Endothelial cell of umbilical vein (primary cell): Measurements from ENCODE around the gene SLC2A8. TPM values are rescaled to one million over a fixed set of nuclear protein-coding genes. Genes with fewer than 3 reads are reported as not detected.

Source experiments
- BruUV-seq: library from RNA; stranded (reverse); fragments of 400-500 nt; replicated peaks from 2 replicates; lab custom pipeline; 2021; lab: Mats Ljungman, UMichigan
- CTCF ChIA-PET: fragments of 300-600, 350-600 bp; sonication (Branson Sonifier 250); formaldehyde crosslinking; loops from one replicate; lab custom pipeline; 2021; ENCODE audit warnings: antibody characterized with exemption, inconsistent platforms; lab: Charles Lee
- POLR2A ChIA-PET: fragments of 300-600, 350-600 bp; sonication (Branson Sonifier 250); formaldehyde crosslinking; loops from one replicate; lab custom pipeline; 2021; ENCODE audit warnings: antibody characterized with exemption, inconsistent platforms; lab: Charles Lee
- DNase-seq: peaks from one replicate; pipeline ENCODE4 v3.0.0-alpha.2; 2011; ENCODE audit warnings: low read depth, low spot score
- FAIRE-seq: peaks from 2 replicates; lab custom pipeline; 2011; peaks lifted over from hg19 to GRCh38; lab: Jason Lieb, UNC
- H2AFZ ChIP-seq: 2 replicates; pipeline ENCODE4 v1.6.0; 2012; ENCODE audit warnings: low read depth, low read length, control low read depth, inconsistent platforms
- H3K27ac ChIP-seq: 2 replicates; pipeline ENCODE4 v1.5.1; 2011; ENCODE audit warnings: low read depth, mild to moderate bottlenecking, control low read depth, low read length, moderate library complexity; ENCODE audit not compliant: insufficient read depth
- H3K27me3 ChIP-seq, 2 experiments: 2 replicates each; pipeline versions ENCODE4 v1.6.0 to v1.6.1; 2011; ENCODE audit warnings: low read length in 2 of 2, mixed read lengths in 1 of 2; ENCODE audit not compliant: control insufficient read depth in 2 of 2, insufficient read depth in 2 of 2
- H3K36me3 ChIP-seq, 2 experiments: 2 replicates in 1 of 2; 3 replicates in 1 of 2; pipeline ENCODE4 v1.5.1; 2011; ENCODE audit warnings: low read length in 2 of 2, mild to moderate bottlenecking in 1 of 2, moderate library complexity in 1 of 2; ENCODE audit not compliant: control insufficient read depth in 2 of 2, insufficient read depth in 2 of 2; ENCODE audit errors: extremely low read depth in 1 of 2
- H3K4me1 ChIP-seq: 3 replicates; pipeline ENCODE4 v1.5.1; 2011; ENCODE audit warnings: mild to moderate bottlenecking, low read length; ENCODE audit not compliant: control insufficient read depth, insufficient read depth; ENCODE audit errors: extremely low read depth
- H3K4me2 ChIP-seq: 2 replicates; pipeline ENCODE4 v1.6.1; 2011; ENCODE audit warnings: low read length, control low read depth, mixed read lengths; ENCODE audit not compliant: insufficient read depth
- H3K4me3 ChIP-seq, 3 experiments: fragments of 200-600 bp in 1 of 3; sonication (generic), shearing (Covaris generic) in 1 of 3; replicated peaks in 1 of 3; 2 replicates each; pipeline ENCODE4 v1.5.1; 2011 to 2016; ENCODE audit warnings: control low read depth in 3 of 3, low read length in 3 of 3, mild to moderate bottlenecking in 2 of 3, inconsistent platforms in 1 of 3, low read depth in 1 of 3, moderate library complexity in 1 of 3; ENCODE audit not compliant: insufficient read depth in 1 of 3
- H3K79me2 ChIP-seq: 2 replicates; pipeline ENCODE4 v1.6.0; 2012; ENCODE audit warnings: low read length, inconsistent platforms; ENCODE audit not compliant: control insufficient read depth, insufficient read depth
- H3K9ac ChIP-seq: replicated peaks from 2 replicates; pipeline ENCODE3; 2011; ENCODE audit warnings: low read length, control low read depth; ENCODE audit not compliant: insufficient read depth; ENCODE audit errors: extremely low read depth
- H3K9me1 ChIP-seq: replicated peaks from 3 replicates; pipeline ENCODE4 v1.6.0; 2011; ENCODE audit warnings: mild to moderate bottlenecking, low read length; ENCODE audit not compliant: control insufficient read depth, insufficient read depth; ENCODE audit errors: extremely low read depth
- H3K9me3 ChIP-seq: replicated peaks from 2 replicates; pipeline ENCODE4 v1.5.1; 2012; ENCODE audit warnings: low read length, inconsistent platforms; ENCODE audit not compliant: control insufficient read depth, insufficient read depth
- H4K20me1 ChIP-seq: replicated peaks from 2 replicates; pipeline ENCODE3; 2011; ENCODE audit warnings: mild to moderate bottlenecking, low read length; ENCODE audit not compliant: control insufficient read depth, insufficient read depth; ENCODE audit errors: extremely low read depth
- EZH2 ChIP-seq: IDR thresholded peaks from 2 replicates; pipeline ENCODE4 v1.6.1; 2012; ENCODE audit warnings: borderline replicate concordance, low read depth, mild to moderate bottlenecking, moderate library complexity, low read length, inconsistent platforms; ENCODE audit not compliant: severe bottlenecking
- FOS ChIP-seq: IDR thresholded peaks from 2 replicates; pipeline ENCODE4 v1.6.1; 2011; ENCODE audit warnings: mild to moderate bottlenecking, low read length, moderate library complexity, borderline replicate concordance; ENCODE audit not compliant: insufficient read depth
- GATA2 ChIP-seq: IDR thresholded peaks from 2 replicates; pipeline ENCODE4 v1.7.0; 2011; ENCODE audit warnings: low read depth, mild to moderate bottlenecking, moderate library complexity, mixed read lengths, low read length; ENCODE audit not compliant: insufficient read length, insufficient read depth
- JUN ChIP-seq: IDR thresholded peaks from 2 replicates; pipeline ENCODE4 v1.6.1; 2011; ENCODE audit warnings: borderline replicate concordance, low read depth; ENCODE audit not compliant: insufficient read length, insufficient read depth
- POLR2AphosphoS5 ChIP-seq: IDR thresholded peaks from 2 replicates; pipeline ENCODE4 v1.6.1; 2012; ENCODE audit warnings: low read depth, mild to moderate bottlenecking, control low read depth, low read length, moderate library complexity; ENCODE audit not compliant: insufficient read depth
- dilution Hi-C: fragments of 300-500 bp; cut with MboI; formaldehyde crosslinking; loops from one replicate; pipeline ENCODE4 v1.15.0; 2019; ENCODE audit warnings: low sequenced_read_pairs; ENCODE audit not compliant: extremely low pct_ligation_motif_present
- intact Hi-C: fragments of 100-400 bp; cut with micrococcal nuclease; formaldehyde crosslinking; loops from one replicate; pipeline ENCODE4 v1.10.0; 2022
- polyA plus RNA-seq, 4 experiments: library from polyadenylated mRNA; depleted of rRNA in 3 of 4; stranded (reverse) in 3 of 4; unstranded in 1 of 4; fragments of >200 nt; gene quantifications; 2 replicates each; pipeline versions ENCODE4 v1.2.1 to v1.2.3, GENCODE V29; 2011 to 2012; ENCODE audit warnings: missing spikeins in 1 of 4
- total RNA-seq: library from RNA; stranded (reverse); gene quantifications from 2 replicates; pipeline ENCODE4 v1.2.3, GENCODE V29; 2021
- TF ChIP-seq, protein P1 (sequence below): IDR thresholded peaks from 2 replicates; pipeline ENCODE4 v1.6.1; 2011; ENCODE audit not compliant: insufficient read depth, insufficient read length
- TF ChIP-seq, protein P2 (sequence below), 2 donors: IDR thresholded peaks; 1 replicate in 1 of 2; 2 replicates in 1 of 2; pipeline ENCODE4 v1.5.1; 2011; ENCODE audit warnings: low read length in 2 of 2, mild to moderate bottlenecking in 2 of 2, moderate library complexity in 2 of 2, control low read depth in 1 of 2, inconsistent platforms in 1 of 2, low read depth in 1 of 2; ENCODE audit not compliant: insufficient read depth in 1 of 2; ENCODE audit errors: extremely low read depth in 1 of 2

The SLC2A8 gene
- total and polyA plus RNA-seq, 2 donors (not counting 3 experiments of a cell fraction or from before 2014, with no cell fraction given): 19.3 to 26.1 TPM

DNA sequence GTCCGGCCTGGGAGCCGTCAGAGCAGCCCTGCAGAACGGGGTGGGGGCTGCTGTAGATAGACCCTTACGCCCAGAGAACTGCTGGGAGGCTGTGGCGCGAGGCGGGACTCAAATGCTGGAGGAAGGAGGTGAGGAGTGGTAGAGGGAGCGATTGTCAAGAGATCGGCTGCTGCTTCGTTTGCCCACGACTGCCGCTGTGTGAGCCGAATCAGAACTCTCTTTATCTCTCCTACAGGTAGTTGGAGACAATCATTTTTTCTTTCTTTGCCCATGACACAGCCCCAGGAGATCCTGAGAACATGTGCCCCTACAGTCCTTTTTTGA, 27.7 kb downstream of the SLC2A8 start:
- no peaks in the 10 kb centered on the region for H3K9me3 ChIP-seq
- H2AFZ ChIP-seq: peak overlapping the region; percentile 94
- H3K4me2 ChIP-seq: peak overlapping the region; percentile 97
- FAIRE-seq: no peak
- peaks cover 43% of the 10 kb centered on the region for H3K79me2 ChIP-seq
- no peaks in the 10 kb centered on the region for H3K27me3 ChIP-seq
- CTCF ChIA-PET: interaction anchor here (0.6 to 1.9 kb wide), 13 partner anchors 15 to 310 kb away, joined by 3 to 11 read pairs (median 4); partner anchors contain the start of genes LRSAM1, RPL12, SLC2A8 and TOR2A
- peaks cover 0 to 2% of the 10 kb centered on the region in 2 experiments for H3K36me3 ChIP-seq
- peak overlapping the region; percentile 54 to 90 (median 62) for H3K4me3 ChIP-seq
- no peak for DNase-seq
- intact Hi-C loops: loop anchor here (1.0 kb wide), 3 partner anchors 25 to 205 kb away; partner anchors contain the start of gene SLC2A8
- dilution Hi-C loops: no loop called here
- no peaks in the 10 kb centered on the region for H4K20me1 ChIP-seq
- peaks cover 25% of the 10 kb centered on the region for H3K4me1 ChIP-seq
- H3K27ac ChIP-seq: peak overlapping the region; percentile 79
- TF ChIP-seq JUN: no peak
- TSS peak; percentile 37 for BruUV-seq
- POLR2A ChIA-PET: interaction anchor here (0.9 to 1.4 kb wide), 3 partner anchors 26 to 200 kb away, joined by 4 to 10 read pairs (median 5); partner anchors contain the start of genes LRSAM1, RPL12 and SLC2A8
- peak overlapping the region; percentile 92 for H3K9ac ChIP-seq
- no peaks in the 10 kb centered on the region for H3K9me1 ChIP-seq

GRCh38 chr9:127426756-127427155, 29.8 kb downstream of the SLC2A8 start:
- Histone ChIP-seq H3K4me2 (no peak overlapping the region), H2AFZ (no peak overlapping the region), H3K9ac (no peak overlapping the region), H3K27me3 (no peaks in the 10 kb centered on the region), H3K36me3 (peaks cover 2% of the 10 kb centered on the region in 2 experiments), H3K4me3 (no peak overlapping the region), H3K9me3 (no peaks in the 10 kb centered on the region), H3K27ac (no peak overlapping the region), H4K20me1 (no peaks in the 10 kb centered on the region), H3K4me1 (peaks cover 25% of the 10 kb centered on the region), H3K9me1 (no peaks in the 10 kb centered on the region), H3K79me2 (peaks cover 43% of the 10 kb centered on the region)
- no TSS peak for BruUV-seq
- TF ChIP-seq GATA2 (no peak), POLR2AphosphoS5 (no peak), EZH2 (no peak), JUN (no peak), FOS (no peak)
- TF ChIP-seq, protein P1, sequence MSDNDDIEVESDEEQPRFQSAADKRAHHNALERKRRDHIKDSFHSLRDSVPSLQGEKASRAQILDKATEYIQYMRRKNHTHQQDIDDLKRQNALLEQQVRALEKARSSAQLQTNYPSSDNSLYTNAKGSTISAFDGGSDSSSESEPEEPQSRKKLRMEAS: no peak
- TF ChIP-seq, protein P2, sequence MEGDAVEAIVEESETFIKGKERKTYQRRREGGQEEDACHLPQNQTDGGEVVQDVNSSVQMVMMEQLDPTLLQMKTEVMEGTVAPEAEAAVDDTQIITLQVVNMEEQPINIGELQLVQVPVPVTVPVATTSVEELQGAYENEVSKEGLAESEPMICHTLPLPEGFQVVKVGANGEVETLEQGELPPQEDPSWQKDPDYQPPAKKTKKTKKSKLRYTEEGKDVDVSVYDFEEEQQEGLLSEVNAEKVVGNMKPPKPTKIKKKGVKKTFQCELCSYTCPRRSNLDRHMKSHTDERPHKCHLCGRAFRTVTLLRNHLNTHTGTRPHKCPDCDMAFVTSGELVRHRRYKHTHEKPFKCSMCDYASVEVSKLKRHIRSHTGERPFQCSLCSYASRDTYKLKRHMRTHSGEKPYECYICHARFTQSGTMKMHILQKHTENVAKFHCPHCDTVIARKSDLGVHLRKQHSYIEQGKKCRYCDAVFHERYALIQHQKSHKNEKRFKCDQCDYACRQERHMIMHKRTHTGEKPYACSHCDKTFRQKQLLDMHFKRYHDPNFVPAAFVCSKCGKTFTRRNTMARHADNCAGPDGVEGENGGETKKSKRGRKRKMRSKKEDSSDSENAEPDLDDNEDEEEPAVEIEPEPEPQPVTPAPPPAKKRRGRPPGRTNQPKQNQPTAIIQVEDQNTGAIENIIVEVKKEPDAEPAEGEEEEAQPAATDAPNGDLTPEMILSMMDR (IDR thresholded peaks at IDR 0.05; ENCODE audit: extremely low read depth in 1 of 2, insufficient read depth in 1 of 2, low read depth in 1 of 2, low read length in 2 of 2): no peak
- ChIA-PET CTCF (no interaction called here), POLR2A (no interaction called here)
- intact Hi-C loops: no loop called here
- dilution Hi-C loops: no loop called here
- FAIRE-seq (no peak), DNase-seq (no peak)
